Fibroblast of peridontal ligament (primary cell): ENCODE results near the gene MAML3.

Source experiments
- DNase-seq: peaks from one replicate; pipeline ENCODE4 v3.0.0-alpha.2; 2010; ENCODE audit errors: extremely low read depth

Gene MAML3

GRCh38 chr4:139900964-139901376 is 253.0 kb downstream of the MAML3 start:
- DNase-seq, result no peak

GRCh38 chr4:139899346-139899745 is 254.6 kb downstream of the MAML3 start:
- no peak for DNase-seq

GRCh38 chr4:139898293-139898692 is 255.7 kb downstream of the MAML3 start:
- DNase-seq, result peak; percentile 36

- DNase-seq, result no peak
Observed at GRCh38 chr4:139896091-139896604, 257.8 kb downstream of the MAML3 start.

- no peak for DNase-seq
Observed at GRCh38 chr4:139893801-139894200, 260.2 kb downstream of the MAML3 start.

GRCh38 chr4:139892973-139893736 is 260.8 kb downstream of the MAML3 start:
- DNase-seq, result no peak

- DNase-seq, result peak; percentile 81
Observed at GRCh38 chr4:139890816-139891215, 263.2 kb downstream of the MAML3 start.

- DNase-seq, result no peak
Observed at GRCh38 chr4:139889901-139890300, 264.1 kb downstream of the MAML3 start.

GRCh38 chr4:139889264-139889663 is 264.7 kb downstream of the MAML3 start:
- DNase-seq, result no peak

GRCh38 chr4:139887962-139888735 is 265.8 kb downstream of the MAML3 start:
- peak; percentile 21 for DNase-seq

GRCh38 chr4:139887376-139887802 is 266.6 kb downstream of the MAML3 start:
- peak; percentile 31 for DNase-seq

GRCh38 chr4:139886798-139887197 is 267.2 kb downstream of the MAML3 start:
- DNase-seq, result peak; percentile 14

- DNase-seq, result no peak
Observed at GRCh38 chr4:139884438-139884837, 269.5 kb downstream of the MAML3 start.

- DNase-seq, result no peak
Observed at GRCh38 chr4:139880841-139881240, 273.1 kb downstream of the MAML3 start.

GRCh38 chr4:139878050-139878449 is 275.9 kb downstream of the MAML3 start:
- no peak for DNase-seq

GRCh38 chr4:139876337-139876941 is 277.5 kb downstream of the MAML3 start:
- no peak for DNase-seq

GRCh38 chr4:139875411-139875825 is 278.6 kb downstream of the MAML3 start:
- no peak for DNase-seq

- peak; percentile 21 for DNase-seq
Observed at GRCh38 chr4:139873111-139873860, 280.7 kb downstream of the MAML3 start.

- DNase-seq, result peak; percentile 87
Observed at GRCh38 chr4:139872274-139872673, 281.7 kb downstream of the MAML3 start.

GRCh38 chr4:139869810-139870209 is 284.2 kb downstream of the MAML3 start:
- DNase-seq, result no peak

- no peak for DNase-seq
Observed at GRCh38 chr4:139866276-139866962, 287.6 kb downstream of the MAML3 start.
